HepG2 (cell line): ENCODE results near the gene TMEM223. TPM values are rescaled to one million over a fixed set of nuclear protein-coding genes. Genes with fewer than 3 reads are reported as not detected.

Experiments used
- GABPB1 ChIP-seq: IDR thresholded peaks from 2 replicates; pipeline ENCODE4 v1.6.1; 2016; ENCODE audit warnings: mild to moderate bottlenecking, missing genetic modification reagents, moderate library complexity, missing compliant biosample characterization
- SP4 ChIP-seq: sonication (generic); formaldehyde crosslinking; IDR thresholded peaks from 2 replicates; pipeline ENCODE4 v1.8.1; 2023; ENCODE audit warnings: mild to moderate bottlenecking, missing genetic modification reagents
- TAF1 ChIP-seq: sonication (generic); formaldehyde crosslinking; IDR thresholded peaks from 2 replicates; pipeline ENCODE4 v1.4.0; 2020; ENCODE audit warnings: missing genetic modification reagents
- TEAD2 ChIP-seq: sonication (generic); formaldehyde crosslinking; IDR thresholded peaks from 2 replicates; pipeline ENCODE4 v1.9.0; 2021; ENCODE audit warnings: missing genetic modification reagents
- ZFP1 ChIP-seq: IDR thresholded peaks from 2 replicates; pipeline ENCODE4 v1.6.1; 2016
- ZNF180 ChIP-seq: sonication (generic); formaldehyde crosslinking; IDR thresholded peaks from 2 replicates; pipeline ENCODE4 v1.4.0; 2020; ENCODE audit warnings: low read depth, missing genetic modification reagents, borderline replicate concordance
- ZNF333 ChIP-seq: sonication (generic); formaldehyde crosslinking; IDR thresholded peaks from 2 replicates; pipeline ENCODE4 v1.4.0; 2020; ENCODE audit warnings: mild to moderate bottlenecking, missing genetic modification reagents, borderline replicate concordance
- ZNF33A ChIP-seq: sonication (generic); formaldehyde crosslinking; IDR thresholded peaks from 2 replicates; pipeline ENCODE4 v1.5.1; 2020; ENCODE audit warnings: missing genetic modification reagents, mild to moderate bottlenecking, moderate library complexity, borderline replicate concordance
- ZNF570 ChIP-seq: sonication (generic); formaldehyde crosslinking; IDR thresholded peaks from 2 replicates; pipeline ENCODE4 v1.4.0; 2020; ENCODE audit warnings: mild to moderate bottlenecking, missing genetic modification reagents, borderline replicate concordance
- ZNF687 ChIP-seq: sonication (generic); formaldehyde crosslinking; IDR thresholded peaks from 2 replicates; pipeline ENCODE4 v1.5.1; 2020; ENCODE audit warnings: mild to moderate bottlenecking, missing genetic modification reagents, moderate library complexity
- ZNF747 ChIP-seq: sonication (generic); formaldehyde crosslinking; IDR thresholded peaks from 2 replicates; pipeline ENCODE4 v1.8.1; 2023; ENCODE audit warnings: missing genetic modification reagents, mild to moderate bottlenecking, borderline replicate concordance
- polyA plus RNA-seq, 8 experiments: library from polyadenylated mRNA; depleted of rRNA in 3 of 8; stranded (reverse) in 7 of 8; unstranded in 1 of 8; fragments of >200 nt; fragmentation: Illumina TruSeq in 4 of 8; extraction: Trizol in 4 of 8; gene quantifications; 2 replicates each; pipeline versions ENCODE4 v1.2.1 to v1.2.3, GENCODE V29; 2011 to 2016; ENCODE audit warnings: low read depth in 4 of 8, missing spikeins in 1 of 8, mixed read lengths in 1 of 8; ENCODE audit not compliant: insufficient read depth in 1 of 8
- total RNA-seq, 5 experiments: library from RNA; depleted of rRNA; stranded (reverse); fragments of >200 nt; fragmentation: Illumina TruSeq; extraction: Trizol; gene quantifications; 2 replicates each; pipeline ENCODE4 v1.2.3, GENCODE V29; 2016; ENCODE audit warnings: low read depth in 1 of 5
- TF ChIP-seq, protein P1 (sequence below): sonication (generic); formaldehyde crosslinking; IDR thresholded peaks from 2 replicates; pipeline ENCODE4; 2020; ENCODE audit warnings: missing genetic modification reagents, mild to moderate bottlenecking, borderline replicate concordance
- TF ChIP-seq, protein P2 (sequence below): sonication (generic); formaldehyde crosslinking; IDR thresholded peaks from one replicate; pipeline ENCODE4 v1.5.1; 2020; ENCODE audit warnings: mild to moderate bottlenecking, missing genetic modification reagents; ENCODE audit errors: not compliant biosample characterization

The TMEM223 gene
- total and polyA plus RNA-seq, 2 of the 13 experiments (the other 11 are each of a cell fraction or from before 2014, with no cell fraction given): 19.5 to 24.9 TPM

- TF ChIP-seq, protein P1, sequence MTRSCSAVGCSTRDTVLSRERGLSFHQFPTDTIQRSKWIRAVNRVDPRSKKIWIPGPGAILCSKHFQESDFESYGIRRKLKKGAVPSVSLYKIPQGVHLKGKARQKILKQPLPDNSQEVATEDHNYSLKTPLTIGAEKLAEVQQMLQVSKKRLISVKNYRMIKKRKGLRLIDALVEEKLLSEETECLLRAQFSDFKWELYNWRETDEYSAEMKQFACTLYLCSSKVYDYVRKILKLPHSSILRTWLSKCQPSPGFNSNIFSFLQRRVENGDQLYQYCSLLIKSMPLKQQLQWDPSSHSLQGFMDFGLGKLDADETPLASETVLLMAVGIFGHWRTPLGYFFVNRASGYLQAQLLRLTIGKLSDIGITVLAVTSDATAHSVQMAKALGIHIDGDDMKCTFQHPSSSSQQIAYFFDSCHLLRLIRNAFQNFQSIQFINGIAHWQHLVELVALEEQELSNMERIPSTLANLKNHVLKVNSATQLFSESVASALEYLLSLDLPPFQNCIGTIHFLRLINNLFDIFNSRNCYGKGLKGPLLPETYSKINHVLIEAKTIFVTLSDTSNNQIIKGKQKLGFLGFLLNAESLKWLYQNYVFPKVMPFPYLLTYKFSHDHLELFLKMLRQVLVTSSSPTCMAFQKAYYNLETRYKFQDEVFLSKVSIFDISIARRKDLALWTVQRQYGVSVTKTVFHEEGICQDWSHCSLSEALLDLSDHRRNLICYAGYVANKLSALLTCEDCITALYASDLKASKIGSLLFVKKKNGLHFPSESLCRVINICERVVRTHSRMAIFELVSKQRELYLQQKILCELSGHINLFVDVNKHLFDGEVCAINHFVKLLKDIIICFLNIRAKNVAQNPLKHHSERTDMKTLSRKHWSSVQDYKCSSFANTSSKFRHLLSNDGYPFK (CRISPR knock-in tag): peak; percentile 90
- TF ChIP-seq TEAD2 (CRISPR knock-in tag): no peak
- TF ChIP-seq SP4: peak; percentile 94
- peak; percentile 47; the same call in 1 of the 2 replicates for TF ChIP-seq ZNF333 (CRISPR knock-in tag)
- peak; percentile 98 for TF ChIP-seq GABPB1 (CRISPR knock-in tag)
- no peak for TF ChIP-seq ZNF180 (CRISPR knock-in tag)
- TF ChIP-seq TAF1 (CRISPR knock-in tag): peak; percentile 95
- TF ChIP-seq ZNF33A (CRISPR knock-in tag): no peak
- TF ChIP-seq ZNF747 (CRISPR knock-in tag): peak; percentile 63; the same call in 1 of the 2 replicates
- peak; percentile 47; the same call in 1 of the 2 replicates for TF ChIP-seq ZFP1
- peak; percentile 91 for TF ChIP-seq ZNF687 (CRISPR knock-in tag)
- TF ChIP-seq ZNF570: no peak
- TF ChIP-seq, protein P2, sequence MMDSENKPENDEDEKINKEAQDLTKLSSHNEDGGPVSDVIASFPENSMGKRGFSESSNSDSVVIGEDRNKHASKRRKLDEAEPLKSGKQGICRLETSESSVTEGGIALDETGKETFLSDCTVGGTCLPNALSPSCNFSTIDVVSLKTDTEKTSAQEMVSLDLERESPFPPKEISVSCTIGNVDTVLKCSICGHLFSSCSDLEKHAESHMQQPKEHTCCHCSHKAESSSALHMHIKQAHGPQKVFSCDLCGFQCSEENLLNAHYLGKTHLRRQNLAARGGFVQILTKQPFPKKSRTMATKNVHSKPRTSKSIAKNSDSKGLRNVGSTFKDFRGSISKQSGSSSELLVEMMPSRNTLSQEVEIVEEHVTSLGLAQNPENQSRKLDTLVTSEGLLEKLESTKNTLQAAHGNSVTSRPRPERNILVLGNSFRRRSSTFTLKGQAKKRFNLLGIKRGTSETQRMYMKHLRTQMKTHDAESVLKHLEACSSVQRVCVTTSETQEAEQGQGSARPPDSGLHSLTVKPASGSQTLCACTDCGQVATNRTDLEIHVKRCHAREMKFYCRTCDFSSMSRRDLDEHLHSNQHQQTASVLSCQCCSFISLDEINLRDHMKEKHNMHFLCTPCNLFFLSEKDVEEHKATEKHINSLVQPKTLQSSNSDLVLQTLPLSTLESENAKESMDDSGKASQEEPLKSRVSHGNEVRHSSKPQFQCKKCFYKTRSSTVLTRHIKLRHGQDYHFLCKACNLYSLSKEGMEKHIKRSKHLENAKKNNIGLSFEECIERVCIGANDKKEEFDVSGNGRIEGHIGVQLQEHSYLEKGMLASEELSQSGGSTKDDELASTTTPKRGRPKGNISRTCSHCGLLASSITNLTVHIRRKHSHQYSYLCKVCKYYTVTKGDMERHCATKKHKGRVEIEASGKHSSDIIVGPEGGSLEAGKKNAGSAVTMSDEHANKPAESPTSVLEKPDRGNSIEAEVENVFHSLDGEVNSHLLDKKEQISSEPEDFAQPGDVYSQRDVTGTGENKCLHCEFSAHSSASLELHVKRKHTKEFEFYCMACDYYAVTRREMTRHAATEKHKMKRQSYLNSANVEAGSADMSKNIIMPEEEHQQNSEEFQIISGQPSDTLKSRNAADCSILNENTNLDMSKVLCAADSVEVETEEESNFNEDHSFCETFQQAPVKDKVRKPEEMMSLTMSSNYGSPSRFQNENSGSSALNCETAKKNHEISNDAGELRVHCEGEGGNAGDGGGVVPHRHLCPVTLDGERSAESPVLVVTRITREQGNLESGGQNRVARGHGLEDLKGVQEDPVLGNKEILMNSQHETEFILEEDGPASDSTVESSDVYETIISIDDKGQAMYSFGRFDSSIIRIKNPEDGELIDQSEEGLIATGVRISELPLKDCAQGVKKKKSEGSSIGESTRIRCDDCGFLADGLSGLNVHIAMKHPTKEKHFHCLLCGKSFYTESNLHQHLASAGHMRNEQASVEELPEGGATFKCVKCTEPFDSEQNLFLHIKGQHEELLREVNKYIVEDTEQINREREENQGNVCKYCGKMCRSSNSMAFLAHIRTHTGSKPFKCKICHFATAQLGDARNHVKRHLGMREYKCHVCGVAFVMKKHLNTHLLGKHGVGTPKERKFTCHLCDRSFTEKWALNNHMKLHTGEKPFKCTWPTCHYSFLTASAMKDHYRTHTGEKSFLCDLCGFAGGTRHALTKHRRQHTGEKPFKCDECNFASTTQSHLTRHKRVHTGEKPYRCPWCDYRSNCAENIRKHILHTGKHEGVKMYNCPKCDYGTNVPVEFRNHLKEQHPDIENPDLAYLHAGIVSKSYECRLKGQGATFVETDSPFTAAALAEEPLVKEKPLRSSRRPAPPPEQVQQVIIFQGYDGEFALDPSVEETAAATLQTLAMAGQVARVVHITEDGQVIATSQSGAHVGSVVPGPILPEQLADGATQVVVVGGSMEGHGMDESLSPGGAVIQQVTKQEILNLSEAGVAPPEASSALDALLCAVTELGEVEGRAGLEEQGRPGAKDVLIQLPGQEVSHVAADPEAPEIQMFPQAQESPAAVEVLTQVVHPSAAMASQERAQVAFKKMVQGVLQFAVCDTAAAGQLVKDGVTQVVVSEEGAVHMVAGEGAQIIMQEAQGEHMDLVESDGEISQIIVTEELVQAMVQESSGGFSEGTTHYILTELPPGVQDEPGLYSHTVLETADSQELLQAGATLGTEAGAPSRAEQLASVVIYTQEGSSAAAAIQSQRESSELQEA (CRISPR knock-in tag): peak; percentile 92
These were observed 4.6 kb downstream of the TMEM223 start, which contains the start of gene TMEM179B (continued) for GRCh38 chr11:62787005-62787759.
